GM12874 (cell line): ENCODE data around the gene KIFBP.

ENCODE experiments used
- CTCF ChIP-seq: IDR thresholded peaks from 2 replicates; pipeline ENCODE4 v1.5.1; 2011; ENCODE audit warnings: low read depth, mild to moderate bottlenecking, control low read depth, low read length, moderate library complexity; ENCODE audit not compliant: insufficient read depth

Gene KIFBP

GRCh38 chr10:69010151-69010640, 21.6 kb downstream of the KIFBP start:
- no peak for TF ChIP-seq CTCF

GRCh38 chr10:69014171-69014570, 25.6 kb downstream of the KIFBP start:
- TF ChIP-seq CTCF, result no peak

- TF ChIP-seq CTCF, result no peak
Observed at GRCh38 chr10:69018613-69019012, 30.0 kb downstream of the KIFBP start.

GRCh38 chr10:69022611-69023010, 34.0 kb downstream of the KIFBP start:
- no peak for TF ChIP-seq CTCF

GRCh38 chr10:69025370-69025896, 36.8 kb downstream of the KIFBP start:
- no peak for TF ChIP-seq CTCF

GRCh38 chr10:69033256-69033655, 44.7 kb downstream of the KIFBP start:
- TF ChIP-seq CTCF, result no peak

- TF ChIP-seq CTCF, result no peak
Observed at GRCh38 chr10:69037489-69037888, 48.9 kb downstream of the KIFBP start.
